Heart right ventricle (tissue), 16 donors: Measurements from ENCODE around the gene FYB1. TPM values are rescaled to one million over a fixed set of nuclear protein-coding genes. Genes with fewer than 3 reads are reported as not detected.

Experiments
- ATAC-seq, 8 donors: fragments of 200-7000 bp; cut with Tn5 transposase; one replicate each; pipeline ENCODE4 v1.9.1; 2020; ENCODE audit warnings: mild to moderate bottlenecking in 8 of 8, moderate library complexity in 8 of 8, moderate number of reproducible peaks in 1 of 8
- DNase-seq, 2 donors: peaks; one replicate each; pipeline ENCODE4 v3.0.0-alpha.2; 2020
- H3K27ac ChIP-seq, 10 donors: fragments of 200-600 bp; sonication (generic) in 2 of 10; one replicate each; pipeline versions ENCODE4 v1.5.0 to v1.8.0; 2020 to 2022; ENCODE audit warnings: mild to moderate bottlenecking in 3 of 10
- H3K27me3 ChIP-seq, 7 donors: fragments of 200-600 bp; one replicate each; pipeline ENCODE4 v1.8.0; 2021 to 2022; ENCODE audit warnings: mild to moderate bottlenecking in 2 of 7
- H3K36me3 ChIP-seq, 9 donors: fragments of 200-600 bp; sonication (generic) in 1 of 9; one replicate each; pipeline versions ENCODE4 v1.5.0 to v1.8.0; 2020 to 2022; ENCODE audit warnings: mild to moderate bottlenecking in 2 of 9
- H3K4me1 ChIP-seq, 9 donors: fragments of 200-600 bp; sonication (generic) in 1 of 9; one replicate each; pipeline versions ENCODE4 v1.5.0 to v1.8.0; 2020 to 2022; ENCODE audit warnings: mild to moderate bottlenecking in 4 of 9
- H3K4me3 ChIP-seq, 10 donors: fragments of 200-600 bp; sonication (generic) in 2 of 10; one replicate each; pipeline versions ENCODE4 v1.5.0 to v1.8.0; 2020 to 2022; ENCODE audit warnings: mild to moderate bottlenecking in 7 of 10, moderate library complexity in 2 of 10
- H3K9me3 ChIP-seq, 11 donors: fragments of 200-600 bp in 10 of 11; sonication (generic) in 2 of 11; one replicate each; pipeline versions ENCODE4 v1.5.0 to v1.8.0; 2013 to 2022; ENCODE audit warnings: mild to moderate bottlenecking in 2 of 11, control low read depth in 1 of 11, moderate library complexity in 1 of 11
- WGBS, 2 donors: extraction: QIAGEN DNeasy Blood & Tissue Kit; methylation state at CpG; one replicate each; pipeline ENCODE4 v1.1.7; 2013; ENCODE audit warnings: inconsistent platforms in 1 of 2; 5-methylcytosine and 5-hydroxymethylcytosine counted together
- intact Hi-C, 10 donors: fragments of 100-400 bp; cut with DNase I; formaldehyde crosslinking; loops; one replicate each; pipeline versions ENCODE4 v1.11.1 to v1.14.2; 2022
- polyA plus RNA-seq, 2 donors: library from polyadenylated mRNA; stranded (reverse); fragments of 200-250 nt; gene quantifications; one replicate each; pipeline ENCODE4 v1.2.3, GENCODE V29; 2013
- total RNA-seq, 10 donors: library from RNA; stranded (reverse); fragmentation: NEBNext Ultra II Directional in 3 of 10; extraction: Animal tissue kit (Norgen Biotek cat#: 25700) in 3 of 10; gene quantifications; one replicate each; pipeline versions ENCODE4 v1.2.1 to v1.2.4, GENCODE V29; 2021 to 2023
- TF ChIP-seq, protein P1 (sequence below), 9 donors: fragments of 200-600 bp; sonication (generic) in 2 of 9; IDR thresholded peaks; one replicate each; pipeline versions ENCODE4 v1.5.0 to v1.8.0; 2021 to 2022; ENCODE audit warnings: antibody characterized with exemption in 9 of 9, mild to moderate bottlenecking in 5 of 9, moderate library complexity in 1 of 9
- donor health status: Arrhythmogenic right ventricular cardiomyopathy.
- donor health status: ischemic (EF 13 %, LVEDD 7.1; RV severe dilation, severe dysfunction).
- donor health status: healthy with polysubstance abuse.
- donor health status: DM: no; HTN: yes; CAD: no.
- donor health status: DM: no; HTN: no; CAD: no.
- donor health status: ischemic (EF 25% LVEDD 6.9; RV normal size, moderate dysfunction).
- donor health status: ischemic (EF 25% LVEDD 5.7; RV mildly dilated, moderate dysfunction).
- donor health status: healthy.
- donor health status: DM: yes; HTN: yes; CAD: no.
- donor health status: Ischemic cardiomyopathy.
- donor health status: ischemic (EF 35%, LVEDD 5.7; RV mildly dilated, moderate dysfunction).
- donor health status: nonischemic (EF 11% LVEDD 7.7; RV severe dilation, severe dysfunction).
- donor health status: DM: yes; HTN: yes; CAD: no.
- donor health status: PGD.
- donor health status: ischemic (EF 29% LVEDD 5.4; RV normal size, mild dysfunction).
- donor health status: nonischemic (EF 23%, LVEDD 6.1; RV moderate dilation, normal function).

The FYB1 gene
- total and polyA plus RNA-seq, 12 donors: 0.61 to 33.8 (median 2.3) TPM

DNA sequence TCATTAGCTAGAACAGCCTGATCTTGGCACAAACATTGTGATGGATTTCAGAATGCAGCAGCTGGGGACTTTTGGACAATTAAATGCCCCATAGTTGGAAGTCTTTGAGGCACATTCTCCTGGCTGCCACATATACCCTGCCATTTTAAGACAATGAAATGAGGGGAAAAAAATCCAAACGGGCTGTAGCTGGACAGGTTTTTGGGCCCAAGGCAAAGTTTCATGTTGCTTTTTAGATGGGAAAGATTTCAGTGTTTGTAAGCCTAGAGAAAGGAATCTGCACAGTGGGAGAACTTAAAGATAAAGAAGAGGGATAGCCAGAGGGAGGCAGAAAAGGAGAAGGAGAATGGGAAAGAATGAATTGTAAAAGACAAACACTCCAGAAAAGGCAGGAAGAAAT is 115.1 kb downstream of the FYB1 start:
- WGBS, 2 donors: 71 to 86% methylated on average over 1 of the region's 1 CpG
- peaks cover 0 to 67% (median 0%) of the 10 kb centered on the region in 9 donors for H3K36me3 ChIP-seq
- H3K4me1 ChIP-seq: peaks cover 0 to 18% (median 0%) of the 10 kb centered on the region in 9 donors
- no peak overlapping the region for H3K4me3 ChIP-seq
- TF ChIP-seq, protein P1, sequence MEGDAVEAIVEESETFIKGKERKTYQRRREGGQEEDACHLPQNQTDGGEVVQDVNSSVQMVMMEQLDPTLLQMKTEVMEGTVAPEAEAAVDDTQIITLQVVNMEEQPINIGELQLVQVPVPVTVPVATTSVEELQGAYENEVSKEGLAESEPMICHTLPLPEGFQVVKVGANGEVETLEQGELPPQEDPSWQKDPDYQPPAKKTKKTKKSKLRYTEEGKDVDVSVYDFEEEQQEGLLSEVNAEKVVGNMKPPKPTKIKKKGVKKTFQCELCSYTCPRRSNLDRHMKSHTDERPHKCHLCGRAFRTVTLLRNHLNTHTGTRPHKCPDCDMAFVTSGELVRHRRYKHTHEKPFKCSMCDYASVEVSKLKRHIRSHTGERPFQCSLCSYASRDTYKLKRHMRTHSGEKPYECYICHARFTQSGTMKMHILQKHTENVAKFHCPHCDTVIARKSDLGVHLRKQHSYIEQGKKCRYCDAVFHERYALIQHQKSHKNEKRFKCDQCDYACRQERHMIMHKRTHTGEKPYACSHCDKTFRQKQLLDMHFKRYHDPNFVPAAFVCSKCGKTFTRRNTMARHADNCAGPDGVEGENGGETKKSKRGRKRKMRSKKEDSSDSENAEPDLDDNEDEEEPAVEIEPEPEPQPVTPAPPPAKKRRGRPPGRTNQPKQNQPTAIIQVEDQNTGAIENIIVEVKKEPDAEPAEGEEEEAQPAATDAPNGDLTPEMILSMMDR (IDR thresholded peaks at IDR 0.05): no peak
- intact Hi-C loops: loop anchor here in 1 of 10 donors (10.0 kb wide), 1 partner anchor 1239 kb away; no protein-coding TSS in a partner anchor
- no peaks in the 10 kb centered on the region for H3K27me3 ChIP-seq
- H3K9me3 ChIP-seq: no peaks in the 10 kb centered on the region
- ATAC-seq: no peak
- DNase-seq: no peak
- no peak overlapping the region for H3K27ac ChIP-seq

DNA sequence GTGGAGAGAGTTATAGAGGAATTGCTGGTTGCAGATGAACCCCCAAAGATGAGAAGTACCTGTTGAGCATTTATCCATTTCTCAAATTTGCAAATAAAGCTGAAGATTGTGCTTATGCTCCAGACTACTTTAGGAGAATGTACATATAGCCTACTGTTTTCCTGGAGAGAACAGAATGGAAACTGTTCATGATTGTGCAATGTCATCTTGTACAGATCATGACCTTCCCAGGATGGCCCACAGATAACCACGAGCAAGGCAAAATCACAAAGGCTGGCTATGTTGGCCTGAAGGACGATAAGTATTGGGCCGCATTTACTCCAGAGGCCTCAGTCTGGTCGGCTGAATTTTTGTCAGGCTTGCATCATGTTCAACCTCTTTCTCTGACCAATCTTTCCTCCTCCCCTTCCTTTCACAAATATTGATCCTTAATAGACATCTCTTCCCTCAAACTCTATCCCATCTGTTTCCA is 116.6 kb downstream of the FYB1 start:
- Histone ChIP-seq H3K27ac (no peak overlapping the region), H3K4me1 (peaks cover 0 to 18% (median 0%) of the 10 kb centered on the region in 9 donors), H3K9me3 (no peaks in the 10 kb centered on the region), H3K36me3 (peaks cover 0 to 53% (median 0%) of the 10 kb centered on the region in 9 donors), H3K27me3 (no peaks in the 10 kb centered on the region), H3K4me3 (no peak overlapping the region)
- 82 to 85% methylated on average over 4 of the region's 4 CpGs for WGBS, 2 donors
- no peak for DNase-seq
- intact Hi-C loops: loop anchor here in 1 of 10 donors (10.0 kb wide), 1 partner anchor 1238 kb away; no protein-coding TSS in a partner anchor
- ATAC-seq: no peak
- TF ChIP-seq, protein P1 (IDR thresholded peaks at IDR 0.05): no peak

DNA sequence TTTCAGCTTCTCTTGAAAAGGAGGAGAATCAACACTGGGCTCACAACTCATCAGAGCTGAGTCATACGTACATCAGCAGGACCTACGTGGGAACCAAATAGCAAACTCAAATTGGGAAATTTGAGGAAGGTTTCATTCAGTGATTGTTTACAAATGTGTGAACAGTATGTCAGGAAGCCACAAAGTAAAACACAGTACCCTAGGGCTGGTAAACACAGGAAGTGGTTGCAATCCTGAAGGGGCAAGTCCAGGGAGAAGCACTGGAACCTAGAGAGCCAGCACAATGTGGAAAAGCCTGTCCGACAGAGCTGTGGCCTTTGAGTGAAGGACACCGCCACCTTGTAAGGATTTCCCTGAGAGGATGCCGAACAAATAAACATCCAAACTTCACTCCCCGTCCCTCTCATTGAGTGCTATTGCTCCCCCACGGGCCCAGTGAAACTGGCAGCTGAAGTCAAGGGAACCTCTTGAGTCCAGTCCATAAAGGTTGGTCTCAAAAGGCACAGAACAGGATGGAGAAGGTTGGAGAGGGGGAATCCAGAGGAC is 118.4 kb downstream of the FYB1 start:
- TF ChIP-seq, protein P1 (IDR thresholded peaks at IDR 0.05): no peak
- intact Hi-C loops: loop anchor here in 1 of 10 donors (10.0 kb wide), 1 partner anchor 1236 kb away; no protein-coding TSS in a partner anchor
- 81 to 91% methylated on average over 7 of the region's 7 CpGs for WGBS, 2 donors

DNA sequence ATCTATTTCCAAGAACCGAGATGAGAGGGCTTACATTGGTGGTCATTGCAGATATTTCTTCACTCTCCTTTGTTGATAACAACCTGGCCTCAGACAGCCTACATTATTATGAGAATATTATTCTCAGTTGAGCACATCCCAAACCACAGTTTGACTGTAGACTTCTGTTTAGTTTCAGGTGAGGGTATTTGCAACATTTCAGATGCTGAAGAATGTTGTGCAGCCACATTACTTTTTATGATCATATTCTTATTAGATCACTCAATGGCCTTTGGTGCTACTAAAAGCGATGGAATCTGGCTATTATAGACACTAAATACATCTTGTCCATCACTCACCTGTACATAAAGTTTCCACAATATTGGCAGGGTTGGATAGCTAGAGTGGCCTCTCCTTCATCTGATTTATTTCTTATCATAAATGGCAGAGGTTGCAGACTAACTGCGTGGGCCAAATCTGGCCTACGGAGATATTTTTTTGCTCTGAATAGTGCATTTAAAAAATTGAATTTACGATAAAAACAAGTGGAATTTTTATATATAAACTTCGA is 119.0 kb downstream of the FYB1 start:
- peaks cover 0 to 30% (median 0%) of the 10 kb centered on the region in 9 donors for H3K36me3 ChIP-seq
- peak overlapping the region in 1 of 10 donors; percentile 37 for H3K27ac ChIP-seq
- DNase-seq: no peak
- H3K4me3 ChIP-seq: no peak overlapping the region
- ATAC-seq: no peak
- no peaks in the 10 kb centered on the region for H3K9me3 ChIP-seq
- 85 to 88% methylated on average over 6 of the region's 6 CpGs for WGBS, 2 donors
- TF ChIP-seq, protein P1 (IDR thresholded peaks at IDR 0.05): no peak
- H3K4me1 ChIP-seq: peaks cover 0 to 18% (median 0%) of the 10 kb centered on the region in 9 donors
- H3K27me3 ChIP-seq: no peaks in the 10 kb centered on the region
- intact Hi-C loops: loop anchor here in 1 of 10 donors (10.0 kb wide), 1 partner anchor 1236 kb away; no protein-coding TSS in a partner anchor

More for the DNA sequence above, 118.4 kb downstream of the FYB1 start:
- H3K9me3 ChIP-seq: no peaks in the 10 kb centered on the region
- peaks cover 0 to 18% (median 0%) of the 10 kb centered on the region in 9 donors for H3K4me1 ChIP-seq
- ATAC-seq: no peak
- no peaks in the 10 kb centered on the region for H3K27me3 ChIP-seq
- peaks cover 0 to 36% (median 0%) of the 10 kb centered on the region in 9 donors for H3K36me3 ChIP-seq
- DNase-seq: no peak
- peak overlapping the region in 1 of 10 donors; percentile 37 for H3K27ac ChIP-seq
- H3K4me3 ChIP-seq: no peak overlapping the region
